VCaP (cell line): Measurements from ENCODE around the gene E2F8.

Experiments
- H3K27ac ChIP-seq: fragments of 450-650 bp; 2 replicates; pipeline ENCODE4 v1.5.1; 2017
- TF ChIP-seq, protein P1 (sequence below): fragments of 450-650 bp; conservative IDR thresholded peaks from 2 replicates; pipeline ENCODE4 v1.5.1; 2017; ENCODE audit warnings: mild to moderate bottlenecking, moderate library complexity

Gene E2F8

GRCh38 chr11:19229671-19230070 lies 11.1 kb downstream of the E2F8 start:
- H3K27ac ChIP-seq = no peak overlapping the region
- TF ChIP-seq, protein P1, sequence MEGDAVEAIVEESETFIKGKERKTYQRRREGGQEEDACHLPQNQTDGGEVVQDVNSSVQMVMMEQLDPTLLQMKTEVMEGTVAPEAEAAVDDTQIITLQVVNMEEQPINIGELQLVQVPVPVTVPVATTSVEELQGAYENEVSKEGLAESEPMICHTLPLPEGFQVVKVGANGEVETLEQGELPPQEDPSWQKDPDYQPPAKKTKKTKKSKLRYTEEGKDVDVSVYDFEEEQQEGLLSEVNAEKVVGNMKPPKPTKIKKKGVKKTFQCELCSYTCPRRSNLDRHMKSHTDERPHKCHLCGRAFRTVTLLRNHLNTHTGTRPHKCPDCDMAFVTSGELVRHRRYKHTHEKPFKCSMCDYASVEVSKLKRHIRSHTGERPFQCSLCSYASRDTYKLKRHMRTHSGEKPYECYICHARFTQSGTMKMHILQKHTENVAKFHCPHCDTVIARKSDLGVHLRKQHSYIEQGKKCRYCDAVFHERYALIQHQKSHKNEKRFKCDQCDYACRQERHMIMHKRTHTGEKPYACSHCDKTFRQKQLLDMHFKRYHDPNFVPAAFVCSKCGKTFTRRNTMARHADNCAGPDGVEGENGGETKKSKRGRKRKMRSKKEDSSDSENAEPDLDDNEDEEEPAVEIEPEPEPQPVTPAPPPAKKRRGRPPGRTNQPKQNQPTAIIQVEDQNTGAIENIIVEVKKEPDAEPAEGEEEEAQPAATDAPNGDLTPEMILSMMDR = no peak

DNA sequence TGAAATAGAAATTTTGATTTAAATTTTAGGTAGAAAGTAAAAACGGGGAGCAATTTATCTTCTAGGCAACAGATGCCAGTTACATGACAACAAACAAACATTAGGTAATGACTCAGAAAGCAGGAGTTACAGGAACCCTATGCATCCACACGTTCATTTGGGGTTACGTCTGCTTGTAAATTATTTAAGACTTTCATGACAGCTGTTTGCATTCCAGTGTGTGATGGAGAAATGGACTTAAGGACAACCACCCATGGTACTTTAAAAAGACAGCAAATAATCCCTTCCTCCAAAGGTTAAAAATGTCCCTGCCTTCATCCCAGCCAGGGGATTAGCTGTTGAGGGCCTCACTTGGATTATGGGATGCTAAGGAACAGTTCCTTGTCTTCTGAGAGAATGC lies 11.8 kb downstream of the E2F8 start:
- H3K27ac ChIP-seq = no peak overlapping the region
- TF ChIP-seq, protein P1 = no peak

DNA sequence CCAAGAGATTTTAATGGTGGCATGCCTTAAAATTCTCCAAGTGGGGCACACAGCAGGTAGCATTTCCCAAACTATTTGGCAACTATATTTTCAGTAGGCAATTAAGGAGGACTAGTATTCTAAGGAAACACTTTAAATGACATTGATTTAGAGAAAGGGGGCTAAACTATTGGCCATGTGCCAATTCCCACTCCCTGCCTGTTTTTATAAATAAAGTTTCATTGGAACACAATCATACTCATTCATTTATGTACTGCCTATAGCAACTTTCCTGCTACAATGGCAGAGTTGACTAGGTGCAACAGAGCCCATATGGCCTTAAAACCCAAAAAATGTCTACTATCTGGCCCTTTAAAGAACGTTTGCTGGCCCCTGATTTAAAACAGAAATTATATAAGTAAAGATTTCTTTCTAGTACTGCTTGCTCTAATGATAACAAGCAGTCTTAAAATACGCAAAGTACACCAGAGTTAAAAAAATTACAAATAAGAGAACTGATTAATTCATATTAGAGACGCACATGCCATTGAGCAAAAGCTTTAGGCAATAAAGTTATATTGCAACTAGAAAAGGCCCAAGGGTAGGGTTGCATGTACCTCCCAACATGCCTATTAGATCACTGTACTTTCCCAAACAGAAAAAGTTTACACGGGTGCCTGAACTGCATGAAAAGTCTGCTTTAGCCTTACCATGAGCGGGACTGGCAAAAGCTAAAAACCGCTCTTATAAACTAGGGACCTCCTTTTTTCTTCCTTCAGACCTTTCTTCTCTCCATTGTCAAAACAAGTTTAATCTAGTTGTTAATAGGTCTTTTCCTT lies 14.2 kb downstream of the E2F8 start:
- TF ChIP-seq, protein P1 = no peak

GRCh38 chr11:19225581-19225980 lies 15.2 kb downstream of the E2F8 start:
- TF ChIP-seq, protein P1 = no peak
- no peak overlapping the region for H3K27ac ChIP-seq

More for the DNA sequence above, 14.2 kb downstream of the E2F8 start:
- no peak overlapping the region for H3K27ac ChIP-seq

DNA sequence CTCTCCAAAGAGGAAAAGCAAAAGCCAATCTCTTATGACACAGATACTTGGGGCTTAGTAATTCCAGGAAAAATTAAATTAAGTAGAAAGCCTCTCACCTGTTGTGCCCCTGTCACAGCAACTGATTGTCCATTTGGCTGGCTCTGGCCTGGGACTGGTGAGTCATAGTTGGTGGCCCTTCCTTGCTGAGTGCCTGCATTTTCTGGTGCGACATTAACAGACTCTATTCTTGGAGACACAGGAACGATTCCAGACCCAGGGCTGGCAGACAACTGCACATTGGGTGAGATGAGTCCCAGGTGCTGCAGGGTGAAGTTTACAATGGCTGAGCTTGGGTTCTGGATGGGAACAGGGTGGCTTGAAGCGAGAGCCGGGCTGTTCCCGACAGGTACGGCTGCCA lies 15.6 kb downstream of the E2F8 start:
- TF ChIP-seq, protein P1 = no peak
- no peak overlapping the region for H3K27ac ChIP-seq

- no peak overlapping the region for H3K27ac ChIP-seq
- TF ChIP-seq, protein P1 = no peak
Observed at GRCh38 chr11:19220903-19221724, 19.6 kb downstream of the E2F8 start.

- TF ChIP-seq, protein P1 = no peak
Observed at GRCh38 chr11:19218786-19219460, 21.8 kb downstream of the E2F8 start.

More at GRCh38 chr11:19218786-19219460, 21.8 kb downstream of the E2F8 start:
- H3K27ac ChIP-seq = no peak overlapping the region
